ENCODE measurements around the gene DNM2.
"Not testable (repeated sequence)": the region's sequence is repeated elsewhere in the genome, so short reads cannot be mapped to it uniquely, and the experiment has no call there.

The DNM2 gene

GRCh38 chr19:10870955-10871603 is 153.2 kb downstream of the DNM2 start, which contains the start of gene CARM1:
CARM1 (plus strand) TSS chr19:10871553; CDS start chr19:10871703, 150 bp downstream.
- DNase-seq: peak; percentile 99

- peak; percentile 23 for DNase-seq
Measured at GRCh38 chr19:10871711-10872545, 154.0 kb downstream of the DNM2 start.

DNA sequence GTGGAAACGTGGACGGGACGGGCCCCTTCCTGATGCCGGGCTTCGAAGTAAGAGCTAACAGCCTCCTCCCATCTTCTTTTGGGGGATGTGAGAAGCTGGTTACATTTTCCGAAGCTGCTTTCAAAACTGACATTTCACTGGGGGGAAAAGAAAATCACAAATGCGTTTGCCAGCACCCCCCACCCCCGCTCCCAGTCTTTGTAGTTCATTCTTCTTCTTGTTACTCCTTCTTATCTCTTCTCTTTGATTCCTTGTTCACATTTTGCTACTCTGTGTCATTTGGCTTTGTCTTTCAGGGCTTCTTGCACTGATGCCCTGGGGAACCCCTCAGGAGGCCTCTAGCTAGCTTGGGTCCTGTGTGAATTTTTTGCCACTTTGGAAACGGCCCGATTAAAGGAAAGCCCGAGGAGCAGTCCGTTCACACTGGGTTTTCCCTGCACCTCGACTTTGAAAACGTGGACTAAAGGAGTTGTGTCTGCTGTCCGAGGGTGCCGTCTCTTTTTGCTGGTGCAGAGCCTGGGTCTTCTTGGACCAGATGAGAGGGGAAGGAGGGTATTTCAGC is 154.7 kb downstream of the DNM2 start:
- no peak for DNase-seq

DNA sequence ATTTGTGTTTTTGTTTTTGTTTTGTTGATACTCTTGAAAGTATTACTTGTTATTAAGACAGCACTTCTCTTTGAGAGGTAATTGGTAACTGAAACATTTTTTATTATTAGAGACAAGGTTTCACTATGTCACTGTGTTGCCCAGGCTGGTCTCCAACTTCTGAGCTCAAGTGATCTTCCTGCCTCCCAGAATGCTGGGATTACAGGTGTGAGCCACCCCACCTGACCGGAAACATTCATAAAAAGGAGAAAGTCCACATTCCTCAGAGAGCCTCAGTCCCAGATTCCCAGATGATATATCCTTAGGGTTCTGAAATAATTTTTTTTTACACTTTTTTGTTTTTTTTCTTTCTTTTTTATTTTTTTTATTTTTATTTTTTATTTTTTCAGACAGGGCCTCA is 156.1 kb downstream of the DNM2 start:
- DNase-seq: no peak

GRCh38 chr19:10876459-10877240 is 158.8 kb downstream of the DNM2 start:
- no peak for DNase-seq

GRCh38 chr19:10877608-10878007 is 159.7 kb downstream of the DNM2 start:
- not testable (repeated sequence) for DNase-seq

DNA sequence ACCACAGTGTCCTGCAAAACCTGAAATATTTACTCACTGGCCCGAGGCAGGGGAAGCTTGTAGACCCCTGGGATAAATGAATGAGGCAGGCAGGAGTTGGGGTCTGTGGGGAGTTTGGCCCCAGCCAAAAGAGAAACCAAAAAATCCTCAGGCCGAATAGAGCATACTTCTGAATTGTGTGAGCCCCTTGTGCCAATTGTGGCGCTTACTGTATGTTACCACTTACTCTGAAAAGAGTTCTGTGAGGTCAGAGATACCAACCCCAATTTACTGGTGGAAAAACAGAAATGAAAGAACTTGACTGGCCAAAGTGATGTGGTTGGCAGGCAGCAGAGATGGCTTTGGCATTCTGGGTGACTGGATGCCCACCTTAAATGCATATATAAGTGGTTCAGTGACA is 160.4 kb downstream of the DNM2 start:
- no peak for DNase-seq

Measured in activated effector memory CD4-positive, alpha-beta T cell treated with Interleukin-2 at 50 U/mL for 16 hours (primary cell).